ENCODE data around the gene SVIL.

DNA sequence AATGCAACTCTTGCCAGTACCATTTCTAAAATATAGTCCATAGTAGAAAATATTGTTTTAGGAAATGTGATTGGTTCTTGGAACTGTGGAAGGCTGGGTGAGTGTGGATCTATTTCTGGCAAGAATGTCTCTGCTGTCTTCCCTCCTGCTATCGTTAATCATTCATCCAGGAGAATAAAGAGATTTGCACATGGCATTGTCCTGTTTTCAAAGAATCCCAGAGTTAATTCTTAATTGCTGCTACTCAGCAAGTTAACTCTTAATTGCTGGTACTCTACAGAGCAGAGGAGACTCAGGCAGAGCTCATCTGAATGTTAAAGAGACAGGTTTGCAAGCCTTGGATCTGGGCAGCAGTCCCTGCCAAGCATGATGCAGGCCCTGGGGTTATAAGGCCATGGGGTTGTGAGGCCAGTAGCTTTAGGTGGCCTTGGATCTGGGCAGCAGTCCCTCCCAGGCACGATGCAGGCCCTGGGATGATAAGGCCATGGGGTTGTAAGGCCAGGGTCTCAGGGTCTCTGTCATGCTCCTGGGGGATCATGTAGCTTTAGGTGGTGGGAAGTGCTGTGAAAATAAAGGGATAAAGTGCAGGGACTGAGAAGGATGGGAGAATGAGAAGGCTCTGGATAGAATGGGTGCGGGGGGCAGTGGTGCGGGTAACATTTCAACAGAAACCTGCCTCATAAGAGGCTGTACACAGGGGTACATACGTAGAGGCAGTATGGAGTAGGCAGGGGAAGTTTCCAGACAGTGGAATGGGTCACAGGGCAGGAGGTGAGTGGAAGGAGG is 162.3 kb downstream of the SVIL start:
- TF ChIP-seq, protein P1, sequence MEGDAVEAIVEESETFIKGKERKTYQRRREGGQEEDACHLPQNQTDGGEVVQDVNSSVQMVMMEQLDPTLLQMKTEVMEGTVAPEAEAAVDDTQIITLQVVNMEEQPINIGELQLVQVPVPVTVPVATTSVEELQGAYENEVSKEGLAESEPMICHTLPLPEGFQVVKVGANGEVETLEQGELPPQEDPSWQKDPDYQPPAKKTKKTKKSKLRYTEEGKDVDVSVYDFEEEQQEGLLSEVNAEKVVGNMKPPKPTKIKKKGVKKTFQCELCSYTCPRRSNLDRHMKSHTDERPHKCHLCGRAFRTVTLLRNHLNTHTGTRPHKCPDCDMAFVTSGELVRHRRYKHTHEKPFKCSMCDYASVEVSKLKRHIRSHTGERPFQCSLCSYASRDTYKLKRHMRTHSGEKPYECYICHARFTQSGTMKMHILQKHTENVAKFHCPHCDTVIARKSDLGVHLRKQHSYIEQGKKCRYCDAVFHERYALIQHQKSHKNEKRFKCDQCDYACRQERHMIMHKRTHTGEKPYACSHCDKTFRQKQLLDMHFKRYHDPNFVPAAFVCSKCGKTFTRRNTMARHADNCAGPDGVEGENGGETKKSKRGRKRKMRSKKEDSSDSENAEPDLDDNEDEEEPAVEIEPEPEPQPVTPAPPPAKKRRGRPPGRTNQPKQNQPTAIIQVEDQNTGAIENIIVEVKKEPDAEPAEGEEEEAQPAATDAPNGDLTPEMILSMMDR (IDR thresholded peaks at IDR 0.05): no peak
- no peak for TF ChIP-seq EZH2 (IDR thresholded peaks at IDR 0.05; ENCODE audit: borderline replicate concordance, insufficient read depth, low read depth, low read length, poor library complexity, severe bottlenecking)
